PC-3 (cell line): Measurements from ENCODE around the gene RGS7BP. TPM values are rescaled to one million over a fixed set of nuclear protein-coding genes. Genes with fewer than 3 reads are reported as not detected.

Source experiments
- ATAC-seq: fragments of 200-7000 bp; cut with Tn5 transposase; 2 replicates; pipeline ENCODE4 v1.9.1; 2020; ENCODE audit warnings: mild to moderate bottlenecking, moderate library complexity
- BruUV-seq: library from RNA; stranded (reverse); fragments of 400-500 nt; replicated peaks from 2 replicates; lab custom pipeline; 2021; lab: Mats Ljungman, UMichigan
- CTCF ChIA-PET: fragments of 300-600 bp; sonication (Branson Sonifier 250); formaldehyde crosslinking; loops from one replicate; lab custom pipeline; 2022; ENCODE audit warnings: antibody characterized with exemption; lab: Charles Lee
- POLR2A ChIA-PET: fragments of 300-600 bp; sonication (Branson Sonifier 250); formaldehyde crosslinking; loops from one replicate; lab custom pipeline; 2022; ENCODE audit warnings: antibody characterized with exemption; ENCODE audit not compliant: unreplicated experiment; lab: Charles Lee
- DNase-seq: peaks from one replicate; pipeline ENCODE4 v3.0.0-alpha.2; 2015
- H2AFZ ChIP-seq: fragments of 300-600 bp; sonication (generic); 2 replicates; pipeline ENCODE4 v1.6.0; 2016; ENCODE audit warnings: antibody characterized with exemption, low read length
- H3F3A ChIP-seq: fragments of 300-600 bp; sonication (generic); one replicate; pipeline ENCODE4 v1.6.0; 2017; ENCODE audit warnings: antibody characterized with exemption, low read length, control low read depth, mild to moderate bottlenecking; ENCODE audit not compliant: unreplicated experiment
- H3K27ac ChIP-seq: fragments of 300-600 bp; sonication (generic); 2 replicates; pipeline ENCODE4 v1.5.1; 2016; ENCODE audit warnings: mild to moderate bottlenecking, low read length
- H3K27me3 ChIP-seq: fragments of 300-600 bp; sonication (generic); 2 replicates; pipeline ENCODE4 v1.6.1; 2016; ENCODE audit warnings: low read length, mixed read lengths
- H3K36me3 ChIP-seq: fragments of 300-600 bp; sonication (generic); 2 replicates; pipeline ENCODE4 v1.6.1; 2016; ENCODE audit warnings: low read depth, mixed run types, low read length, mixed read lengths
- H3K4me1 ChIP-seq: fragments of 300-600 bp; sonication (generic); 2 replicates; pipeline ENCODE4 v1.5.1; 2016; ENCODE audit warnings: low read length; ENCODE audit not compliant: insufficient read depth
- H3K4me2 ChIP-seq: fragments of 300-600 bp; sonication (generic); 2 replicates; pipeline ENCODE4 v1.6.0; 2016; ENCODE audit warnings: low read length
- H3K4me3 ChIP-seq: fragments of 300-600 bp; sonication (generic); 2 replicates; pipeline ENCODE4 v1.5.1; 2016; ENCODE audit warnings: mild to moderate bottlenecking, low read length, mixed read lengths
- H3K79me2 ChIP-seq: fragments of 300-600 bp; sonication (generic); 2 replicates; pipeline ENCODE4 v1.6.1; 2017; ENCODE audit warnings: low read length, mixed read lengths
- H3K9ac ChIP-seq: fragments of 300-600 bp; sonication (generic); 2 replicates; pipeline ENCODE4 v1.6.0; 2016; ENCODE audit warnings: mild to moderate bottlenecking, low read length
- H3K9me2 ChIP-seq: fragments of 300-600 bp; sonication (generic); replicated peaks from 2 replicates; pipeline ENCODE4 v1.6.1; 2016; ENCODE audit warnings: mixed run types, low read length, mixed read lengths
- H3K9me3 ChIP-seq: fragments of 300-600 bp; sonication (generic); 2 replicates; pipeline ENCODE4 v1.6.1; 2016; ENCODE audit warnings: low read length, mixed read lengths
- H4K20me1 ChIP-seq: fragments of 300-600 bp; sonication (generic); 2 replicates; pipeline ENCODE4 v1.6.1; 2016; ENCODE audit warnings: low read length, mixed read lengths
- CTCF ChIP-seq: fragments of 300-600 bp; sonication (generic); conservative IDR thresholded peaks from 2 replicates; pipeline ENCODE4 v1.5.1; 2017; ENCODE audit warnings: antibody characterized with exemption, low read depth, mild to moderate bottlenecking, low read length
- EZH2 ChIP-seq: fragments of 300-600 bp; sonication (generic); IDR thresholded peaks from one replicate; pipeline ENCODE4 v1.6.1; 2017; ENCODE audit warnings: antibody characterized with exemption, mild to moderate bottlenecking, low read length; ENCODE audit not compliant: unreplicated experiment
- EZH2phosphoT487 ChIP-seq: fragments of 300-600 bp; sonication (generic); IDR thresholded peaks from 2 replicates; pipeline ENCODE4 v1.6.1; 2018; ENCODE audit warnings: mild to moderate bottlenecking, antibody characterized with exemption, low read length, borderline replicate concordance
- intact Hi-C: fragments of 100-400 bp; cut with micrococcal nuclease; formaldehyde crosslinking; loops from 2 replicates; pipeline ENCODE4 v1.9.0; 2023
- total RNA-seq: library from RNA; depleted of rRNA; stranded (reverse); fragments of >200 nt; gene quantifications from 2 replicates; pipeline ENCODE4 v1.2.3, GENCODE V29; 2014

The RGS7BP gene
- total RNA-seq, 1 experiment from 2014 or later, result 1.2 TPM

GRCh38 chr5:64625678-64626077, 119.9 kb downstream of the RGS7BP start:
- Histone ChIP-seq H3K4me2 (no peak overlapping the region), H3K4me3 (no peak overlapping the region), H3K4me1 (no peaks in the 10 kb centered on the region; the same call in 1 of the 2 replicates), H3K9ac (no peak overlapping the region), H3K27me3 (no peaks in the 10 kb centered on the region), H2AFZ (no peak overlapping the region), H3K79me2 (no peaks in the 10 kb centered on the region), H3K36me3 (no peaks in the 10 kb centered on the region), H3F3A (no peaks in the 10 kb centered on the region), H4K20me1 (no peaks in the 10 kb centered on the region), H3K9me2 (no peaks in the 10 kb centered on the region), H3K27ac (no peak overlapping the region), H3K9me3 (no peaks in the 10 kb centered on the region)
- POLR2A ChIA-PET, result no interaction called here
- no TSS peak for BruUV-seq
- intact Hi-C loops, result no loop called here
- no peak for DNase-seq
- ATAC-seq, result no peak
- TF ChIP-seq EZH2phosphoT487 (no peak), EZH2 (no peak), CTCF (no peak)
- CTCF ChIA-PET, result no interaction called here

GRCh38 chr5:64628901-64629300, 123.1 kb downstream of the RGS7BP start:
- CTCF ChIA-PET, result no interaction called here

GRCh38 chr5:64629841-64630240, 124.0 kb downstream of the RGS7BP start:
- Histone ChIP-seq H3K27me3 (no peaks in the 10 kb centered on the region), H3K79me2 (no peaks in the 10 kb centered on the region), H3K4me3 (no peak overlapping the region), H3K9me2 (no peaks in the 10 kb centered on the region), H3K9ac (no peak overlapping the region), H4K20me1 (no peaks in the 10 kb centered on the region), H3K9me3 (no peaks in the 10 kb centered on the region), H2AFZ (no peak overlapping the region), H3K36me3 (no peaks in the 10 kb centered on the region), H3F3A (no peaks in the 10 kb centered on the region), H3K4me1 (no peaks in the 10 kb centered on the region; the same call in 1 of the 2 replicates), H3K27ac (no peak overlapping the region), H3K4me2 (no peak overlapping the region)
- ATAC-seq, result no peak
- DNase-seq, result no peak
- BruUV-seq, result no TSS peak
- intact Hi-C loops, result no loop called here
- CTCF ChIA-PET, result no interaction called here
- TF ChIP-seq EZH2 (no peak), EZH2phosphoT487 (no peak)
- POLR2A ChIA-PET, result no interaction called here

More at GRCh38 chr5:64628901-64629300, 123.1 kb downstream of the RGS7BP start:
- Histone ChIP-seq H3K4me1 (no peaks in the 10 kb centered on the region; the same call in 1 of the 2 replicates), H3K79me2 (no peaks in the 10 kb centered on the region), H3K4me2 (no peak overlapping the region), H3K36me3 (no peaks in the 10 kb centered on the region), H4K20me1 (no peaks in the 10 kb centered on the region), H3K9me2 (no peaks in the 10 kb centered on the region), H3F3A (no peaks in the 10 kb centered on the region), H3K9ac (no peak overlapping the region), H3K27ac (no peak overlapping the region), H3K9me3 (no peaks in the 10 kb centered on the region), H3K4me3 (no peak overlapping the region), H3K27me3 (no peaks in the 10 kb centered on the region), H2AFZ (no peak overlapping the region)
- no peak for ATAC-seq
- TF ChIP-seq EZH2phosphoT487, result no peak
- intact Hi-C loops, result no loop called here
- BruUV-seq, result no TSS peak
- DNase-seq, result no peak
- POLR2A ChIA-PET, result no interaction called here

- no peaks in the 10 kb centered on the region for H3K9me3 ChIP-seq
- TF ChIP-seq EZH2, result no peak
- no peak for TF ChIP-seq EZH2phosphoT487
- no peak for TF ChIP-seq CTCF
- no peaks in the 10 kb centered on the region for H3K79me2 ChIP-seq
- intact Hi-C loops, result no loop called here
- BruUV-seq, result no TSS peak
- no peaks in the 10 kb centered on the region for H4K20me1 ChIP-seq
- H3K4me3 ChIP-seq, result no peak overlapping the region
- no peaks in the 10 kb centered on the region for H3K9me2 ChIP-seq
- H3K4me1 ChIP-seq, result no peaks in the 10 kb centered on the region
- no peaks in the 10 kb centered on the region for H3K36me3 ChIP-seq
- no peaks in the 10 kb centered on the region for H3K27me3 ChIP-seq
- CTCF ChIA-PET, result no interaction called here
- no peak overlapping the region for H3K27ac ChIP-seq
- H3F3A ChIP-seq, result no peaks in the 10 kb centered on the region
- DNase-seq (no peak), ATAC-seq (no peak)
- no peak overlapping the region for H3K4me2 ChIP-seq
- H2AFZ ChIP-seq, result no peak overlapping the region
- no peak overlapping the region for H3K9ac ChIP-seq
- POLR2A ChIA-PET, result no interaction called here
Measured at GRCh38 chr5:64632251-64632650, 126.4 kb downstream of the RGS7BP start.
